ENCODE results near the gene CNTN4. TPM values are rescaled to one million over a fixed set of nuclear protein-coding genes. Genes with fewer than 3 reads are reported as not detected.

The CNTN4 gene
- total RNA-seq, 1 donor from 2014 or later: 5.2 TPM

DNA sequence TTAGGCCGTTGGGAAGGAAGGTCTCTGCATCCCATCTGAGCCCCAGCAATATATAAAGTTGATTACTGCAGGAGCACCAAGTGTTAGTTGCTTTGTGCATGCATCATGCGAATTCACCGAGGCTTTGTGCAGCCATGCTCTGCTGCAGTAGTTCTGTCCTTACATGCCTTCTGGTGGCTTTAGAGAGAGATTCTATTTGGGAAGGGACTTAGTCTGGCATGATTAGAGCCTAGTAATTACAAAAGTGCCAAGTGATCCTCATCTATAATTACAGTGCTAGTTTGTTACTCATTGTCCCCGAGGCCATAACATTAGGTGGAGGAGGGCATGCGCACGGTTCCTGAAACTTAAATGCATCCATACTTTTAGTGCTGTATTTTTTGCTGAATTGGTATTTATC is 353.6 kb downstream of the CNTN4 start:
- Histone ChIP-seq H3F3A (ENCODE audit: low read depth) (no peaks in the 10 kb centered on the region), H3K27me3 (no peaks in the 10 kb centered on the region), H3K9me3 (ENCODE audit: low read depth) (no peaks in the 10 kb centered on the region), H3K27ac (no peak overlapping the region), H3K4me1 (no peaks in the 10 kb centered on the region), H2AFZ (replicated peaks) (peak overlapping the region; percentile 22), H3K4me3 (no peak overlapping the region), H3K9ac (no peak overlapping the region), H3K36me3 (no peaks in the 10 kb centered on the region), H3K4me2 (no peak overlapping the region), H4K20me1 (ENCODE audit: low read depth) (no peaks in the 10 kb centered on the region), H3K79me2 (ENCODE audit: low read depth) (no peaks in the 10 kb centered on the region)
- Mint-ChIP-seq H3K4me1 (peaks cover 5% of the 10 kb centered on the region), H3K36me3 (no peaks in the 10 kb centered on the region), H3K27ac (no peak overlapping the region), H3K27me3 (ENCODE audit: insufficient read depth, low read depth) (no peaks in the 10 kb centered on the region), H3K9me3 (no peaks in the 10 kb centered on the region), H3K4me3 (no peak overlapping the region)
- no peak for TF ChIP-seq EZH2 (IDR thresholded peaks at IDR 0.05)
- TF ChIP-seq, protein P1, sequence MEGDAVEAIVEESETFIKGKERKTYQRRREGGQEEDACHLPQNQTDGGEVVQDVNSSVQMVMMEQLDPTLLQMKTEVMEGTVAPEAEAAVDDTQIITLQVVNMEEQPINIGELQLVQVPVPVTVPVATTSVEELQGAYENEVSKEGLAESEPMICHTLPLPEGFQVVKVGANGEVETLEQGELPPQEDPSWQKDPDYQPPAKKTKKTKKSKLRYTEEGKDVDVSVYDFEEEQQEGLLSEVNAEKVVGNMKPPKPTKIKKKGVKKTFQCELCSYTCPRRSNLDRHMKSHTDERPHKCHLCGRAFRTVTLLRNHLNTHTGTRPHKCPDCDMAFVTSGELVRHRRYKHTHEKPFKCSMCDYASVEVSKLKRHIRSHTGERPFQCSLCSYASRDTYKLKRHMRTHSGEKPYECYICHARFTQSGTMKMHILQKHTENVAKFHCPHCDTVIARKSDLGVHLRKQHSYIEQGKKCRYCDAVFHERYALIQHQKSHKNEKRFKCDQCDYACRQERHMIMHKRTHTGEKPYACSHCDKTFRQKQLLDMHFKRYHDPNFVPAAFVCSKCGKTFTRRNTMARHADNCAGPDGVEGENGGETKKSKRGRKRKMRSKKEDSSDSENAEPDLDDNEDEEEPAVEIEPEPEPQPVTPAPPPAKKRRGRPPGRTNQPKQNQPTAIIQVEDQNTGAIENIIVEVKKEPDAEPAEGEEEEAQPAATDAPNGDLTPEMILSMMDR (IDR thresholded peaks at IDR 0.05): no peak
- no peak for TF ChIP-seq EZH2phosphoT487 (IDR thresholded peaks at IDR 0.05)
- DNase-seq (ENCODE audit: low spot score): no peak

- no peaks in the 10 kb centered on the region for H3K36me3 Mint-ChIP-seq
- H3K27me3 ChIP-seq: no peaks in the 10 kb centered on the region
- no peaks in the 10 kb centered on the region for H3K9me3 Mint-ChIP-seq
- H3K9ac ChIP-seq: no peak overlapping the region
- H3K4me3 Mint-ChIP-seq: no peak overlapping the region
- no peak overlapping the region for H3K4me3 ChIP-seq
- no peaks in the 10 kb centered on the region for H4K20me1 ChIP-seq (ENCODE audit: low read depth)
- H3K4me1 ChIP-seq: no peaks in the 10 kb centered on the region
- no peaks in the 10 kb centered on the region for H3K36me3 ChIP-seq
- H3K27ac Mint-ChIP-seq: no peak overlapping the region
- H2AFZ ChIP-seq (replicated peaks): no peak overlapping the region
- no peaks in the 10 kb centered on the region for H3F3A ChIP-seq (ENCODE audit: low read depth)
- H3K4me2 ChIP-seq: no peak overlapping the region
- no peak overlapping the region for H3K27ac ChIP-seq
- peaks cover 5% of the 10 kb centered on the region for H3K4me1 Mint-ChIP-seq
- H3K9me3 ChIP-seq (ENCODE audit: low read depth): no peaks in the 10 kb centered on the region
- DNase-seq (ENCODE audit: low spot score): no peak
- no peaks in the 10 kb centered on the region for H3K79me2 ChIP-seq (ENCODE audit: low read depth)
- TF ChIP-seq EZH2phosphoT487 (IDR thresholded peaks at IDR 0.05) (no peak), EZH2 (IDR thresholded peaks at IDR 0.05) (no peak)
- TF ChIP-seq, protein P1 (IDR thresholded peaks at IDR 0.05): no peak
- H3K27me3 Mint-ChIP-seq (ENCODE audit: insufficient read depth, low read depth): no peaks in the 10 kb centered on the region
Observed at GRCh38 chr3:2454865-2455264, 356.2 kb downstream of the CNTN4 start.

GRCh38 chr3:2456788-2457187 is 358.1 kb downstream of the CNTN4 start:
- no peak overlapping the region for H3K9ac ChIP-seq
- no peak overlapping the region for H3K27ac ChIP-seq
- Mint-ChIP-seq H3K4me3 (no peak overlapping the region), H3K27me3 (ENCODE audit: insufficient read depth, low read depth) (no peaks in the 10 kb centered on the region), H3K4me1 (peaks cover 5% of the 10 kb centered on the region), H3K9me3 (no peaks in the 10 kb centered on the region), H3K36me3 (no peaks in the 10 kb centered on the region), H3K27ac (no peak overlapping the region)
- DNase-seq (ENCODE audit: low spot score): no peak
- H3K4me2 ChIP-seq: no peak overlapping the region
- no peaks in the 10 kb centered on the region for H4K20me1 ChIP-seq (ENCODE audit: low read depth)
- H2AFZ ChIP-seq (replicated peaks): no peak overlapping the region
- H3K4me1 ChIP-seq: no peaks in the 10 kb centered on the region
- TF ChIP-seq EZH2 (IDR thresholded peaks at IDR 0.05) (no peak), EZH2phosphoT487 (IDR thresholded peaks at IDR 0.05) (no peak)
- TF ChIP-seq, protein P1 (IDR thresholded peaks at IDR 0.05): no peak
- H3K79me2 ChIP-seq (ENCODE audit: low read depth): no peaks in the 10 kb centered on the region
- H3F3A ChIP-seq (ENCODE audit: low read depth): no peaks in the 10 kb centered on the region
- H3K27me3 ChIP-seq: no peaks in the 10 kb centered on the region
- no peaks in the 10 kb centered on the region for H3K36me3 ChIP-seq
- no peaks in the 10 kb centered on the region for H3K9me3 ChIP-seq (ENCODE audit: low read depth)
- no peak overlapping the region for H3K4me3 ChIP-seq
